HPDE6-E6E7 (cell line): ENCODE data around the gene PAEP.

ENCODE experiments used
- DNase-seq: peaks from one replicate; pipeline ENCODE4 v3.0.0; 2011; ENCODE audit warnings: missing footprints; ENCODE audit errors: extremely low spot score

The PAEP gene

GRCh38 chr9:135579356-135579755 lies 17.8 kb downstream of the PAEP start:
- no peak for DNase-seq

- no peak for DNase-seq
These were observed 18.5 kb downstream of the PAEP start for GRCh38 chr9:135579889-135580660.

- no peak for DNase-seq
These were observed 19.3 kb downstream of the PAEP start for GRCh38 chr9:135580664-135581380.

GRCh38 chr9:135581636-135582426 lies 20.3 kb downstream of the PAEP start:
- DNase-seq = no peak

- DNase-seq = no peak
These were observed 21.0 kb downstream of the PAEP start for GRCh38 chr9:135582541-135582940.

GRCh38 chr9:135582966-135583687 lies 21.6 kb downstream of the PAEP start:
- no peak for DNase-seq

GRCh38 chr9:135583688-135584011 lies 22.1 kb downstream of the PAEP start:
- no peak for DNase-seq

GRCh38 chr9:135584371-135584770 lies 22.8 kb downstream of the PAEP start:
- DNase-seq = no peak

- DNase-seq = no peak
These were observed 23.4 kb downstream of the PAEP start for GRCh38 chr9:135584934-135585333.

GRCh38 chr9:135586601-135587109 lies 25.1 kb downstream of the PAEP start:
- DNase-seq = no peak

GRCh38 chr9:135587658-135588057 lies 26.1 kb downstream of the PAEP start:
- no peak for DNase-seq

GRCh38 chr9:135588371-135588770 lies 26.8 kb downstream of the PAEP start:
- no peak for DNase-seq

GRCh38 chr9:135588886-135589595 lies 27.5 kb downstream of the PAEP start:
- no peak for DNase-seq

GRCh38 chr9:135589596-135590485 lies 28.3 kb downstream of the PAEP start:
- no peak for DNase-seq

- no peak for DNase-seq
These were observed 29.0 kb downstream of the PAEP start for GRCh38 chr9:135590486-135591079.

- no peak for DNase-seq
These were observed 30.2 kb downstream of the PAEP start for GRCh38 chr9:135591506-135592330.

GRCh38 chr9:135592331-135592590 lies 30.7 kb downstream of the PAEP start:
- DNase-seq = no peak

- no peak for DNase-seq
These were observed 31.1 kb downstream of the PAEP start for GRCh38 chr9:135592625-135593024.

- DNase-seq = no peak
These were observed 34.7 kb downstream of the PAEP start for GRCh38 chr9:135596211-135596610.
